ENCODE data around the gene CDK14.
"Not testable (repeated sequence)": the region's sequence is repeated elsewhere in the genome, so short reads cannot be mapped to it uniquely, and the experiment has no call there.

The CDK14 gene

GRCh38 chr7:90889644-90890043 is 293.5 kb downstream of the CDK14 start:
- DNase-seq = no peak
- in situ Hi-C loops (cut with HindIII; ENCODE audit: low pct_ligation_motif_present, low pct_unique_long_range_greater_than_20kb, low sequenced_read_pairs) = no loop called here

GRCh38 chr7:90891529-90891928 is 295.4 kb downstream of the CDK14 start:
- in situ Hi-C loops (cut with HindIII; ENCODE audit: low pct_ligation_motif_present, low pct_unique_long_range_greater_than_20kb, low sequenced_read_pairs) = no loop called here
- DNase-seq = no peak

GRCh38 chr7:90892213-90892612 is 296.1 kb downstream of the CDK14 start:
- in situ Hi-C loops (cut with HindIII; ENCODE audit: low pct_ligation_motif_present, low pct_unique_long_range_greater_than_20kb, low sequenced_read_pairs) = no loop called here
- DNase-seq = no peak

DNA sequence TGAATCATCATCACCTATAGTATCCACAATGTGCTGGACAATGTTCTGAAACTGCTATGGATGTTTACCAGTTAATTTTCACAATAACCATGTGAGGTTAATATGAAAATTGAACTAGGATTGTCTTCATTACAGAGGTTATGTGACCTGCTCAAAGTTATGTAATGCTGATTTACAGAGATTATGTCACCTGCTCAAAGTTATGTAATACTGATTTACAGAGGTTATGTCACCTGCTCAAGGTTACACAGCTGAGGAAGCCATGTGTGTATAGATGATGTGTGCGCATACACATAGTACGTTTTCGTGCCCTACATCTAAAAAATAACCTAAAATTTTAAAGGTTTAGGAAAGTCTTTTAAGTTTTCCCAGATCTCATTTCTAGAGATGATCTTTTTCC is 298.0 kb downstream of the CDK14 start:
- in situ Hi-C loops (cut with HindIII; ENCODE audit: low pct_ligation_motif_present, low pct_unique_long_range_greater_than_20kb, low sequenced_read_pairs) = no loop called here
- no peak for DNase-seq

GRCh38 chr7:90896458-90896857 is 300.3 kb downstream of the CDK14 start:
- in situ Hi-C loops (cut with HindIII; ENCODE audit: low pct_ligation_motif_present, low pct_unique_long_range_greater_than_20kb, low sequenced_read_pairs) = no loop called here
- no peak for DNase-seq

GRCh38 chr7:90897961-90898469 is 301.9 kb downstream of the CDK14 start:
- in situ Hi-C loops (cut with HindIII; ENCODE audit: low pct_ligation_motif_present, low pct_unique_long_range_greater_than_20kb, low sequenced_read_pairs) = no loop called here

DNA sequence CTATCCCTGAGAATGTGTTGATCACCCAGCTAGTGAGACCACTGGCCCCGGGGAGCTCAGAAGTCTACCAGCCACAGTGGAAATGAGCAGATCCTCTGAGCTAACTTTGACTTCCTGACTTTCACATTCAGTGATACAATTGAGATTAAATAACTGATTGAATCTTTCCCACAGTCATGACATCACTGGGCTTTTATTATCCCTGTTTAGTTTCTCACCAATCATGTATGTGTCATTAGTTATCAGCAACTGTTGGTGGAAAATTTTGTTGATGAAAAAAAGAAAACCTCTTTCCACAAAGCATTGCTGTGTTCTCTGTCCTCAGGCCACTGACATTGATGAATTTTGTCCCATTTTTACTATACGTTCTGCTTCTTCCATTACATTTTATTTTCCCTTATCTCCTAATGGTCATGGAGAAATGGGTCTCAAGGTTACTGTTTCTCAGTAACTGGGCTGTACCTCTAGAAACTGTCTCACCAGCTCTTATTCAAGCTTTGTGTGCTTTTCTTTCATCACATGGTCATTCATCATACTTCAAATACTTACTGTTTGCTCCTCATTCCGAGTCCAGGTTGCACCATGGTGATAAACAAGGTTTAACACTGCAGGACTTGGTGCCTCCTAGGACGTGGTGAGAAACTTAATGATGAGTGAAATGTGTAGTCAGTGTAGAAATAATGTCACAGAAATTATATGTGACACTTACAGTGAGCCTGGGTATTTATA is 304.7 kb downstream of the CDK14 start:
- in situ Hi-C loops (cut with HindIII; ENCODE audit: low pct_ligation_motif_present, low pct_unique_long_range_greater_than_20kb, low sequenced_read_pairs) = no loop called here
- no peak for DNase-seq

More at GRCh38 chr7:90897961-90898469, 301.9 kb downstream of the CDK14 start:
- no peak for DNase-seq

DNA sequence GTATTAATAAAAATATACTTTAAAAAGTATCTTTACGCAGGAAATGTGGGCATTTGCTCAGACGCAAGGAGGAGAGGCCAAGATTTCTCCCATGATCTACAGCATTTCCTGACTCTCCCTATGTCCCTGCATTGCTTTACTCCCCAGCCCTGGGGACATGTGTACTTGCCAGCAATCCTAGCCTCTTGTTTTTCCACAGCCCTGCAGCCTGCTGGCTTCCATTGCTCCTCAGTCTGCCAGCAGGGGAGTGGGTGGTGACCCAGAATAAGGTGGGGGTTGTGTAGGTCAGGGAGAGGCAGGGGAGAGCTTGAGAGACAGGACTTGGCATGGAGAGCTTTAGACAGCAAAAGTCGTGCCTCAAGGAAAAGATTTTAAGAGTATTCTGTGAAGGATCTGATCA is 307.7 kb downstream of the CDK14 start:
- DNase-seq = no peak
- in situ Hi-C loops (cut with HindIII; ENCODE audit: low pct_ligation_motif_present, low pct_unique_long_range_greater_than_20kb, low sequenced_read_pairs) = no loop called here

GRCh38 chr7:90910136-90910535 is 314.0 kb downstream of the CDK14 start:
- in situ Hi-C loops (cut with HindIII; ENCODE audit: low pct_ligation_motif_present, low pct_unique_long_range_greater_than_20kb, low sequenced_read_pairs) = no loop called here

GRCh38 chr7:90916319-90916718 is 320.2 kb downstream of the CDK14 start:
- in situ Hi-C loops (cut with HindIII; ENCODE audit: low pct_ligation_motif_present, low pct_unique_long_range_greater_than_20kb, low sequenced_read_pairs) = no loop called here
- no peak for DNase-seq

More at GRCh38 chr7:90910136-90910535, 314.0 kb downstream of the CDK14 start:
- no peak for DNase-seq

- no peak for DNase-seq
- in situ Hi-C loops (cut with HindIII; ENCODE audit: low pct_ligation_motif_present, low pct_unique_long_range_greater_than_20kb, low sequenced_read_pairs) = no loop called here
These were observed 321.4 kb downstream of the CDK14 start for GRCh38 chr7:90917539-90917938.

DNA sequence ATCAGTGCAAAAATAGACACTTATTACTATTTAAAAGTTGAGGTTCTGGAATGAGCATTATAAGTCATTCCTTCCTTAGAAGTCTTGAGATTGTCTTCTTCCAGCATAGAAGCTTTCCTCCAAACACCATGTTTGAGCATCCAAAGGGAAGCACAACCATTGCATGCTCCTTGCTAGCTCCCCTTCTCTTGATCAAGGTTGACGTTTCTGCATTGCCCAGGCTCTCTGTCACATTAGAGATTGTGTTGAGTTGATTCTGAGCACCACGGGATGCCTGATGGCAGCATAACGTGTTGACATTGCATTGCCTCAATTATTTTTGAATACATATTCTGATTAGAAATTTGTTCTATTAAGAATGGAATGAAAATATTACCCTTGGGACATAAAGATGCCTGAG is 322.2 kb downstream of the CDK14 start:
- in situ Hi-C loops (cut with HindIII; ENCODE audit: low pct_ligation_motif_present, low pct_unique_long_range_greater_than_20kb, low sequenced_read_pairs) = no loop called here
- DNase-seq = no peak

DNA sequence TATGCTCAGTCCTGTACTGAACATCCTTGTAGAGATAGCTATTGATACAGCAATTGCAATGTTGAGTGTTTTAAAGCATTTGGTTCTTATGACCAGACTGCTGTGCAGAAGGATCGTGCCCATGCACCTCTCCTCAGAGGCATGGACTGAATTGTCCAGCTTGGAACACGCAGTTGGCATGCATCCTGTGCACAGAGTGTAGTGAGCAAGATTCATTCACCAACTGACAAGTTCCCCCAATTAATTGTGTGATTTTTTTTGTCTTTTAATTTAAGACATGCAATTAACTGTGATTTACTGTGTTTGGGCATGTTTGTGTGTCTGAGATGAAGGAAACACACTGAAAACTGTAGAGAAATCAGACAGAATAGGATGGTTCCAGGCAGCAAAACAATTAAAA is 323.7 kb downstream of the CDK14 start:
- in situ Hi-C loops (cut with HindIII; ENCODE audit: low pct_ligation_motif_present, low pct_unique_long_range_greater_than_20kb, low sequenced_read_pairs) = no loop called here
- no peak for DNase-seq

DNA sequence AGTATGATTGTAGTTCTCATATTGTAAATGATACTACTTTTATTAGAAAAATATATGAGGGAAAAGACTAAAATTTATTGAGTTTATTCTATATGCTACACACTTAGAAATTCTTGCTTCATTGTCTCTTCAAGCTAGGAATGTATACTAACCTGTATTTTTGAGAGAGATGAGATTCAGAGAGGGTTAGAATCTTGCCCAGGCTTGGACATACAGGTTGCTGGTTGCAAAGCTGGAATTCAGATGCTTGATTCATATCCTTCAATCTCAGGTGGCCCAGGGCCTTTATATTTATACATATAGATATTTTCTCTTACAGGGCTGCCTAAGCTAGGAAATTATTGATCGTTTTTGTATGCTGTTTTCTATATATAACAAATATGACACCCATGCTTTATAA is 324.2 kb downstream of the CDK14 start:
- no peak for DNase-seq
- in situ Hi-C loops (cut with HindIII; ENCODE audit: low pct_ligation_motif_present, low pct_unique_long_range_greater_than_20kb, low sequenced_read_pairs) = no loop called here

DNA sequence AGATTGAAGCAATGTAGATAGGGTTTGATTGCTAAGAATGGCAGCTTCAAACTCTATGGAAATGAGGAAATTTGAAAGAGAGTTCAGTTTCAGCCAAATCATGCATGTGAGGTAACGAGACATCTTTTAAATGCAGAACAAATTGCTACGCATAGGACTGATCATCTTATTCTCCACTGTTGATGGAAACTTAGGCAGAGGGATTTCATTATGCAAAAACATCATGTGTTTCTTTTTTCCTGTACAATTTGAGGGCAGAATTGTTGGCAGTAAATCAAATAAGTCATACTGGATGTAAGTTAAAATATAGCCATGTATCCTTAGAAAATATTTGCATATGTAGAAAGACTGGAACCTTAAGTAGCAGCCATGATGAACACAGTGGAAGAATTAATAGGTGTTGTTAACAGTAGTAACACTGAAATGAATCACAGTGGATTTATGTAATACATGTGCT is 327.4 kb downstream of the CDK14 start:
- in situ Hi-C loops (cut with HindIII; ENCODE audit: low pct_ligation_motif_present, low pct_unique_long_range_greater_than_20kb, low sequenced_read_pairs) = no loop called here
- DNase-seq = no peak

DNA sequence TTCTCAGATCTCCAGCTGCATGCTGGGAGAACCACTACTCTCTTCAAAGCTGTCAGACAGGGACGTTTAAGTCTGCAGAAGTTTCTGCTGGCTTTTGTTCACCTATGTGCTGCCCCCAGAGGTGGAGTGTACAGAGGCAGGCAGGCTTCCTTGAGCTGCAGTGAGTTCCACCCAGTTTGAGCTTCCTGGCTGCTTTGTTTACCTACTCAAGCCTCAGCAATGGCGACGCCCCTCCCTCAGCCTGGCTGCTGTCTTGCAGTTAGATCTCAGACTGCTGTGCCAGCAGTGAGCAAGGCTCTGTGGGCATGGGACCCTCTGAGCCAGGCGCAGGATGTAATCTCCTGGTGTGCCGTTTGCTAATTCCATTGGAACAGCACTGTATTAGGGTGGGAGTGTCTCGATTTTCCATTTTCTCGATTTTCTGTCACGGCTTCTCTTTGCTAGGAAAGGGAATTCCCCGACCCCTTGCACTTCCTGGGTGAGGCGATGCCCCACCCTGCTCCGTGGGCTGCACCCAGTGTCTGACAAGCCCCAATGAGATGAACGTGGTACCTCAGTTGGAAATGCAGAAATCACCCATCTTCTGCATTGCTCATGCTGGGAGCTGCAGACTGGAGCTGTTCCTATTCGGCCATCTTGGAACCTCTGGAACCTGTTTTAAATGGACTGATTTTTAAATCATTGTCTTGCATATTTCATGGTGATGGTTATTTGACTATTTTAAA is 332.7 kb downstream of the CDK14 start:
- in situ Hi-C loops (cut with HindIII; ENCODE audit: low pct_ligation_motif_present, low pct_unique_long_range_greater_than_20kb, low sequenced_read_pairs) = not testable (repeated sequence)
- DNase-seq = peak; percentile 78

GRCh38 chr7:90931986-90932916 is 336.1 kb downstream of the CDK14 start:
- in situ Hi-C loops (cut with HindIII; ENCODE audit: low pct_ligation_motif_present, low pct_unique_long_range_greater_than_20kb, low sequenced_read_pairs) = no loop called here
- no peak for DNase-seq

DNA sequence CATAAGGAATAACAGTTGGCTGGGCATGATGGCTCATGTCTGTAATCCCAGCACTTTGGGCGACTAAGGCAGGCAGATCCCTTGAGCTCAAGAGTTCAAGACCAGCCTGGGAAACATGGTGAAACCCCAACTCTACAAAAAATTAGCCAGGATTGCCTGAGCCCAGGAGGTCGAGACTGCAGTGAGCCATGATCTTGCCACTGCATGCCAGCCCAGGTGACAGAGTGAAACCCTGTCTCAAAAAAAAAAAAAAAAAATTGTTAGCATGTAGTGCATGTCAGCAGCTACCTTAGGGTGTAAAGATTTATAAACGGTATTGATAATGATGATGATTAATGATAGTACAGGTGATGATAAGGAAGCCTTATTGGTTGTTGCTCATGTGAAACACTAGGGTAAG is 336.9 kb downstream of the CDK14 start:
- DNase-seq = no peak
- in situ Hi-C loops (cut with HindIII; ENCODE audit: low pct_ligation_motif_present, low pct_unique_long_range_greater_than_20kb, low sequenced_read_pairs) = no loop called here

- in situ Hi-C loops (cut with HindIII; ENCODE audit: low pct_ligation_motif_present, low pct_unique_long_range_greater_than_20kb, low sequenced_read_pairs) = no loop called here
- no peak for DNase-seq
These were observed 337.9 kb downstream of the CDK14 start for GRCh38 chr7:90933984-90934383.

All from ACHN (cell line).